Thyroid gland (tissue), 4 donors: ENCODE results near the gene CRK. TPM values are rescaled to one million over a fixed set of nuclear protein-coding genes. Genes with fewer than 3 reads are reported as not detected.
"Not testable (repeated sequence)": the region's sequence is repeated elsewhere in the genome, so short reads cannot be mapped to it uniquely, and the experiment has no call there.

Experiments
- DNase-seq, 2 donors: peaks; one replicate each; pipeline ENCODE4 v3.0.0-alpha.2; 2019
- H3K27ac ChIP-seq, 3 donors: fragments of 200-600 bp; sonication (generic); 1 replicate in 2 of 3; 2 replicates in 1 of 3; pipeline ENCODE4 v1.5.1; 2016 to 2019; ENCODE audit warnings: mild to moderate bottlenecking in 1 of 3, moderate library complexity in 1 of 3
- H3K27me3 ChIP-seq: fragments of 200-600 bp; sonication (generic); one replicate; pipeline ENCODE4 v1.5.1; 2019
- H3K36me3 ChIP-seq, 2 donors: fragments of 200-600 bp; sonication (generic); one replicate each; pipeline ENCODE4 v1.5.1; 2016 to 2019
- H3K4me1 ChIP-seq, 2 donors: fragments of 200-600 bp; sonication (generic); one replicate each; pipeline ENCODE4 v1.5.1; 2017 to 2019
- H3K4me3 ChIP-seq, 3 donors: fragments of 200-600 bp; sonication (generic); replicated peaks in 1 of 3; 1 replicate in 2 of 3; 2 replicates in 1 of 3; pipeline ENCODE4 v1.5.1; 2016; ENCODE audit warnings: mild to moderate bottlenecking in 1 of 3
- H3K9me3 ChIP-seq: fragments of 200-600 bp; sonication (generic); one replicate; pipeline ENCODE4 v1.5.1; 2017
- POLR2A ChIP-seq, 2 donors: fragments of 450-650 bp; IDR thresholded peaks; one replicate each; pipeline ENCODE4 v1.6.1; 2017; ENCODE audit warnings: antibody characterized with exemption in 2 of 2, mild to moderate bottlenecking in 2 of 2, moderate library complexity in 1 of 2
- WGBS, 2 donors: methylation state at CpG; one replicate each; pipeline ENCODE4 v1.1.5; 2017; 5-methylcytosine and 5-hydroxymethylcytosine counted together
- intact Hi-C: fragments of 100-400 bp; cut with DNase I; formaldehyde crosslinking; loops from one replicate; pipeline ENCODE4 v1.15.1; 2023
- total RNA-seq, 4 donors: library from RNA; depleted of rRNA; stranded (reverse); fragments of >200 nt; gene quantifications; one replicate each; pipeline ENCODE4 v1.2.3, GENCODE V29; 2016
- TF ChIP-seq, protein P1 (sequence below), 6 experiments: fragments of 200-600 bp in 3 of 6; fragments of 450-650 bp in 3 of 6; sonication (generic) in 3 of 6; IDR thresholded peaks; one replicate each; pipeline ENCODE4 v1.5.1; 2016 to 2019; ENCODE audit warnings: antibody characterized with exemption in 6 of 6, mild to moderate bottlenecking in 2 of 6, inconsistent platforms in 1 of 6, moderate library complexity in 1 of 6

The CRK gene
- total RNA-seq, 4 donors from 2014 or later = 89.6 to 140 (median 98.7) TPM

- peak overlapping the region; percentile 70 to 83 (median 73) for H3K27ac ChIP-seq
- intact Hi-C loops = no loop called here
- no peaks in the 10 kb centered on the region for H3K27me3 ChIP-seq
- peaks cover 30 to 55% of the 10 kb centered on the region in 2 donors for H3K4me1 ChIP-seq
- no peak overlapping the region for H3K4me3 ChIP-seq
- DNase-seq = no peak
- 59 to 64% methylated on average over 10 of the region's 10 CpGs for WGBS, 2 donors
- H3K36me3 ChIP-seq = peaks cover 0 to 4% of the 10 kb centered on the region in 2 donors
- H3K9me3 ChIP-seq = no peaks in the 10 kb centered on the region
- TF ChIP-seq, protein P1, sequence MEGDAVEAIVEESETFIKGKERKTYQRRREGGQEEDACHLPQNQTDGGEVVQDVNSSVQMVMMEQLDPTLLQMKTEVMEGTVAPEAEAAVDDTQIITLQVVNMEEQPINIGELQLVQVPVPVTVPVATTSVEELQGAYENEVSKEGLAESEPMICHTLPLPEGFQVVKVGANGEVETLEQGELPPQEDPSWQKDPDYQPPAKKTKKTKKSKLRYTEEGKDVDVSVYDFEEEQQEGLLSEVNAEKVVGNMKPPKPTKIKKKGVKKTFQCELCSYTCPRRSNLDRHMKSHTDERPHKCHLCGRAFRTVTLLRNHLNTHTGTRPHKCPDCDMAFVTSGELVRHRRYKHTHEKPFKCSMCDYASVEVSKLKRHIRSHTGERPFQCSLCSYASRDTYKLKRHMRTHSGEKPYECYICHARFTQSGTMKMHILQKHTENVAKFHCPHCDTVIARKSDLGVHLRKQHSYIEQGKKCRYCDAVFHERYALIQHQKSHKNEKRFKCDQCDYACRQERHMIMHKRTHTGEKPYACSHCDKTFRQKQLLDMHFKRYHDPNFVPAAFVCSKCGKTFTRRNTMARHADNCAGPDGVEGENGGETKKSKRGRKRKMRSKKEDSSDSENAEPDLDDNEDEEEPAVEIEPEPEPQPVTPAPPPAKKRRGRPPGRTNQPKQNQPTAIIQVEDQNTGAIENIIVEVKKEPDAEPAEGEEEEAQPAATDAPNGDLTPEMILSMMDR (IDR thresholded peaks at IDR 0.05) = no peak
- TF ChIP-seq POLR2A (IDR thresholded peaks at IDR 0.05) = no peak
These were observed 32.4 kb downstream of the CRK start for GRCh38 chr17:1423456-1424135.

- Histone ChIP-seq H3K4me1 (peaks cover 30 to 55% of the 10 kb centered on the region in 2 donors), H3K36me3 (peaks cover 0 to 4% of the 10 kb centered on the region in 2 donors), H3K4me3 (no peak overlapping the region), H3K27ac (peak overlapping the region; percentile 73 to 84 (median 83)), H3K9me3 (no peaks in the 10 kb centered on the region), H3K27me3 (no peaks in the 10 kb centered on the region)
- DNase-seq = peak; percentile 80 to 81
- 37 to 39% methylated on average over 7 of the region's 7 CpGs for whole genome bisulfite sequencing, 2 donors
- intact Hi-C loops = no loop called here
- peak in 1 of 2 donors; percentile 59 for TF ChIP-seq POLR2A (IDR thresholded peaks at IDR 0.05)
- TF ChIP-seq, protein P1 (IDR thresholded peaks at IDR 0.05) = no peak
These were observed 33.1 kb downstream of the CRK start for GRCh38 chr17:1422885-1423284.

- intact Hi-C loops = no loop called here
- no peak overlapping the region for H3K4me3 ChIP-seq
- peaks cover 0 to 4% of the 10 kb centered on the region in 2 donors for H3K36me3 ChIP-seq
- H3K27me3 ChIP-seq = no peaks in the 10 kb centered on the region
- DNase-seq = no peak
- no peaks in the 10 kb centered on the region for H3K9me3 ChIP-seq
- peaks cover 30 to 49% of the 10 kb centered on the region in 2 donors for H3K4me1 ChIP-seq
- peak overlapping the region; percentile 69 to 84 (median 83) for H3K27ac ChIP-seq
- no peak for TF ChIP-seq POLR2A (IDR thresholded peaks at IDR 0.05)
- TF ChIP-seq, protein P1 (IDR thresholded peaks at IDR 0.05) = no peak
- WGBS, 2 donors = 90 to 95% methylated on average over 11 of the region's 11 CpGs
These were observed 34.6 kb downstream of the CRK start for GRCh38 chr17:1421470-1421869.

GRCh38 chr17:1420981-1421380 is 35.1 kb downstream of the CRK start:
- WGBS, 2 donors = 33 to 53% methylated on average over 2 of the region's 2 CpGs
- Histone ChIP-seq H3K27me3 (no peaks in the 10 kb centered on the region), H3K4me3 (no peak overlapping the region), H3K4me1 (peaks cover 30 to 47% of the 10 kb centered on the region in 2 donors), H3K27ac (peak overlapping the region; percentile 69 to 84 (median 83)), H3K36me3 (peaks cover 0 to 4% of the 10 kb centered on the region in 2 donors), H3K9me3 (no peaks in the 10 kb centered on the region)
- TF ChIP-seq, protein P1 (IDR thresholded peaks at IDR 0.05) = no peak
- no peak for TF ChIP-seq POLR2A (IDR thresholded peaks at IDR 0.05)
- DNase-seq = peak; percentile 53 to 54
- intact Hi-C loops = no loop called here

DNA sequence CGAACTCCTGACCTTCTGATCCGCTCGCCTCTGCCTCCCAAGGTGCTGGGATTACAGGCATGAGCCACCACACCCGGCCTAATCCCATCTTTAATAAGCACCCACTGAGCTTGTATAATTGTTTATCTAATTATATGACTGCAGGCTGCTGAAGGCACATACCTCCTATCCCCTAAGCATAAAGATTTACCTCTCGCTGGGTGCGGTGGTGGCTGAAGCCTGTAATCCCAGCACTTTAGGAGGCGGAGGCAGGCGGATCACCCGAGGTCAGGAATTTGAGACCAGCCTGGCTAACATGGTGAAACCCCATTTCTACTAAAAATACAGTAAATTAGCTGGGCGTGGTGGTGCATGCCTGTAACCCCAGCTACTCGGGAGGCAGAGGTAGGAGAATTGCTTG is 35.9 kb downstream of the CRK start:
- 94 to 97% methylated on average over 11 of the region's 11 CpGs for WGBS, 2 donors
- peak overlapping the region in 1 of 3 donors; percentile 83 for H3K27ac ChIP-seq
- intact Hi-C loops = no loop called here
- H3K9me3 ChIP-seq = no peaks in the 10 kb centered on the region
- H3K4me3 ChIP-seq = no peak overlapping the region
- TF ChIP-seq POLR2A (IDR thresholded peaks at IDR 0.05) = no peak
- TF ChIP-seq, protein P1 (IDR thresholded peaks at IDR 0.05) = no peak
- H3K36me3 ChIP-seq = peaks cover 0 to 4% of the 10 kb centered on the region in 2 donors
- no peaks in the 10 kb centered on the region for H3K27me3 ChIP-seq
- peaks cover 30 to 45% of the 10 kb centered on the region in 2 donors for H3K4me1 ChIP-seq
- DNase-seq = no peak

- H3K27me3 ChIP-seq, H3K36me3 ChIP-seq, H3K9me3 ChIP-seq, H3K27ac ChIP-seq, DNase-seq, intact Hi-C loops, H3K4me3 ChIP-seq: not testable (repeated sequence)
- 97 to 100% methylated on average over 9 to 10 of the region's 10 CpGs for WGBS, 2 donors
- peaks cover 32 to 45% of the 10 kb centered on the region in 2 donors for H3K4me1 ChIP-seq
These were observed 37.6 kb downstream of the CRK start for GRCh38 chr17:1418476-1418875.
